H1 (cell line): Measurements from ENCODE around the gene RFX3. TPM values are rescaled to one million over a fixed set of nuclear protein-coding genes. Genes with fewer than 3 reads are reported as not detected.

Experiments
- CTCF ChIA-PET: fragments of 300-600 bp; sonication (Branson Sonifier 250); formaldehyde crosslinking; loops from one replicate; lab custom pipeline; 2021; ENCODE audit not compliant: partially characterized antibody; lab: Charles Lee
- POLR2A ChIA-PET: fragments of 300-600 bp; sonication (Branson Sonifier 250); formaldehyde crosslinking; loops from one replicate; lab custom pipeline; 2021; ENCODE audit warnings: inconsistent platforms; ENCODE audit not compliant: partially characterized antibody; lab: Charles Lee
- DNase-seq, 2 experiments: peaks; one replicate each; pipeline versions ENCODE4 v3.0.0 to v3.0.0-alpha.2; 2010 to 2022; ENCODE audit warnings: low spot score in 2 of 2, low read depth in 1 of 2, mixed read lengths in 1 of 2
- FAIRE-seq: peaks from 2 replicates; lab custom pipeline; 2011; peaks lifted over from hg19 to GRCh38; lab: Jason Lieb, UNC
- H2AFZ ChIP-seq: 2 replicates; pipeline ENCODE4 v1.8.1; 2012; ENCODE audit warnings: low read length, inconsistent platforms
- H2AK5ac ChIP-seq: 2 replicates; pipeline ENCODE4 v1.6.1; 2013; ENCODE audit warnings: low read depth, low read length
- H2BK120ac ChIP-seq: replicated peaks from 2 replicates; pipeline ENCODE3; 2013; ENCODE audit warnings: low read depth, low read length, inconsistent platforms
- H2BK12ac ChIP-seq: 2 replicates; pipeline ENCODE4 v1.6.1; 2013; ENCODE audit warnings: low read depth, low read length
- H2BK15ac ChIP-seq: 2 replicates; pipeline ENCODE4 v1.6.1; 2013; ENCODE audit warnings: low read length
- H2BK20ac ChIP-seq: 2 replicates; pipeline ENCODE4 v1.6.1; 2013; ENCODE audit warnings: low read length
- H2BK5ac ChIP-seq: 2 replicates; pipeline ENCODE4 v1.6.1; 2013; ENCODE audit warnings: low read depth, low read length
- H3K14ac ChIP-seq: 2 replicates; pipeline ENCODE4 v1.6.1; 2013; ENCODE audit warnings: inconsistent platforms; ENCODE audit not compliant: insufficient read length
- H3K18ac ChIP-seq: 2 replicates; pipeline ENCODE4 v1.6.1; 2013; ENCODE audit warnings: low read length; ENCODE audit errors: extremely low read depth
- H3K23ac ChIP-seq: 2 replicates; pipeline ENCODE4 v1.6.1; 2013; ENCODE audit warnings: inconsistent platforms; ENCODE audit not compliant: insufficient read length
- H3K23me2 ChIP-seq: 2 replicates; pipeline ENCODE4 v1.6.1; 2013; ENCODE audit warnings: low read depth, low read length
- H3K27ac ChIP-seq: 2 replicates; pipeline ENCODE4 v1.6.1; 2011; ENCODE audit warnings: low read depth, low read length, inconsistent platforms
- H3K27me3 ChIP-seq, 4 experiments: replicated peaks in 1 of 4; 1 replicate in 1 of 4; 2 replicates in 3 of 4; pipeline versions ENCODE4 v1.6.1 to v1.8.1; 2011 to 2013; ENCODE audit warnings: low read length in 3 of 4, mild to moderate bottlenecking in 3 of 4, inconsistent platforms in 2 of 4, mixed read lengths in 2 of 4, moderate library complexity in 1 of 4; ENCODE audit not compliant: control insufficient read depth in 3 of 4, insufficient read depth in 3 of 4; ENCODE audit errors: extremely low read depth in 1 of 4
- H3K36me3 ChIP-seq, 4 experiments: 2 replicates each; pipeline versions ENCODE4 v1.6.1 to v1.8.1; 2011 to 2013; ENCODE audit warnings: mild to moderate bottlenecking in 4 of 4, low read length in 3 of 4, moderate library complexity in 2 of 4, control low read depth in 1 of 4, inconsistent platforms in 1 of 4; ENCODE audit not compliant: insufficient read depth in 4 of 4, control insufficient read depth in 2 of 4
- H3K4ac ChIP-seq: replicated peaks from 2 replicates; pipeline ENCODE3; 2013; ENCODE audit warnings: low read length, low read depth, mixed read lengths, inconsistent platforms; ENCODE audit not compliant: insufficient read length
- H3K4me1 ChIP-seq, 4 experiments: replicated peaks in 1 of 4; 1 replicate in 1 of 4; 2 replicates in 3 of 4; pipeline versions ENCODE4 v1.6.1 to v1.8.1; 2011 to 2013; ENCODE audit warnings: low read length in 3 of 4, inconsistent platforms in 2 of 4, mixed read lengths in 1 of 4; ENCODE audit not compliant: insufficient read depth in 4 of 4, control insufficient read depth in 3 of 4
- H3K4me2 ChIP-seq, 2 experiments: 2 replicates each; pipeline versions ENCODE4 v1.6.1 to v1.8.1; 2011 to 2013; ENCODE audit warnings: low read depth in 2 of 2, low read length in 2 of 2, control low read depth in 1 of 2, inconsistent platforms in 1 of 2, mild to moderate bottlenecking in 1 of 2; ENCODE audit not compliant: insufficient read depth in 1 of 2
- H3K4me3 ChIP-seq, 4 experiments: fragments of 200-600, 300-600 bp in 1 of 4; sonication (generic), shearing (Covaris generic), sonication (Bioruptor Twin) in 1 of 4; 2 replicates each; pipeline versions ENCODE4 v1.5.1 to v1.8.1; 2011 to 2016; ENCODE audit warnings: low read length in 4 of 4, low read depth in 3 of 4, control low read depth in 2 of 4, inconsistent platforms in 2 of 4, mild to moderate bottlenecking in 2 of 4, mixed read lengths in 1 of 4, moderate library complexity in 1 of 4; ENCODE audit not compliant: insufficient read depth in 2 of 4; ENCODE audit errors: extremely low read depth in 1 of 4
- H3K56ac ChIP-seq: replicated peaks from 2 replicates; pipeline ENCODE3; 2013; ENCODE audit warnings: low read depth, mild to moderate bottlenecking, mixed read lengths, low read length, inconsistent platforms; ENCODE audit not compliant: insufficient read length
- H3K79me1 ChIP-seq: 2 replicates; pipeline ENCODE4 v1.6.1; 2013; ENCODE audit warnings: low read depth, low read length, control low read depth
- H3K79me2 ChIP-seq, 2 experiments: 2 replicates each; pipeline versions ENCODE4 v1.6.1 to v1.8.1; 2012 to 2013; ENCODE audit warnings: low read length in 2 of 2, mild to moderate bottlenecking in 2 of 2, inconsistent platforms in 1 of 2; ENCODE audit not compliant: insufficient read depth in 2 of 2, control insufficient read depth in 1 of 2
- H3K9ac ChIP-seq, 4 experiments: replicated peaks in 1 of 4; 1 replicate in 1 of 4; 2 replicates in 3 of 4; pipeline versions ENCODE4 v1.6.1 to v1.8.1; 2011 to 2013; ENCODE audit warnings: low read depth in 3 of 4, low read length in 3 of 4, control low read depth in 2 of 4, mild to moderate bottlenecking in 2 of 4, moderate library complexity in 2 of 4, inconsistent platforms in 1 of 4; ENCODE audit errors: extremely low read depth in 1 of 4
- H3K9me3 ChIP-seq, 2 experiments: 2 replicates each; pipeline versions ENCODE4 v1.6.1 to v1.8.1; 2012 to 2013; ENCODE audit warnings: mild to moderate bottlenecking in 2 of 2, moderate library complexity in 2 of 2, control low read depth in 1 of 2, inconsistent platforms in 1 of 2, low read depth in 1 of 2, low read length in 1 of 2, mixed read lengths in 1 of 2; ENCODE audit not compliant: insufficient read depth in 2 of 2
- H4K20me1 ChIP-seq, 2 experiments: replicated peaks in 1 of 2; 2 replicates each; pipeline versions ENCODE3 to v1.8.1; 2011 to 2013; ENCODE audit warnings: inconsistent platforms in 2 of 2, low read length in 2 of 2, mild to moderate bottlenecking in 1 of 2; ENCODE audit not compliant: insufficient read depth in 2 of 2, control insufficient read depth in 1 of 2
- H4K5ac ChIP-seq: 2 replicates; pipeline ENCODE4 v1.6.1; 2013; ENCODE audit warnings: low read length, low read depth, mixed read lengths, inconsistent platforms; ENCODE audit not compliant: insufficient read length
- H4K8ac ChIP-seq: 2 replicates; pipeline ENCODE4 v1.8.0; 2013; ENCODE audit warnings: mild to moderate bottlenecking, moderate library complexity, low read length, inconsistent platforms; ENCODE audit not compliant: insufficient read depth; ENCODE audit errors: extremely low read depth
- H4K91ac ChIP-seq: replicated peaks from 2 replicates; pipeline ENCODE3; 2013; ENCODE audit warnings: low read length, mixed read lengths, inconsistent platforms; ENCODE audit not compliant: insufficient read length
- ATF2 ChIP-seq: IDR thresholded peaks from 2 replicates; pipeline ENCODE4 v1.6.1; 2012; ENCODE audit warnings: low read length, inconsistent platforms
- BRCA1 ChIP-seq: IDR thresholded peaks from 2 replicates; pipeline ENCODE4 v1.6.1; 2012; ENCODE audit warnings: low read depth, low read length, improper control_type of control experiment
- CBX8 ChIP-seq: fragments of 300-800, 300-1000 bp; sonication (generic); IDR thresholded peaks from 2 replicates; pipeline ENCODE4 v1.7.1; 2016; ENCODE audit warnings: low read depth, low read length, borderline replicate concordance
- CREB1 ChIP-seq: IDR thresholded peaks from 2 replicates; pipeline ENCODE4 v1.6.1; 2012; ENCODE audit warnings: inconsistent platforms
- CTCF ChIP-seq, 3 experiments: IDR thresholded peaks; 1 replicate in 2 of 3; 2 replicates in 1 of 3; pipeline versions ENCODE4 v1.5.1 to v1.6.1; 2011; ENCODE audit warnings: low read length in 3 of 3, mild to moderate bottlenecking in 3 of 3, inconsistent platforms in 2 of 3, low read depth in 1 of 3, moderate library complexity in 1 of 3; ENCODE audit not compliant: insufficient read depth in 1 of 3; ENCODE audit errors: control extremely low read depth in 1 of 3
- GTF2F1 ChIP-seq: IDR thresholded peaks from 2 replicates; pipeline ENCODE4 v1.6.1; 2012; ENCODE audit warnings: low read depth, low read length, improper control_type of control experiment, borderline replicate concordance
- RNF2 ChIP-seq: fragments of 200-900, 300-1000 bp; sonication (generic); IDR thresholded peaks from 2 replicates; pipeline ENCODE4 v1.7.1; 2016; ENCODE audit warnings: borderline replicate concordance, low read depth, mild to moderate bottlenecking, antibody characterized with exemption, low read length; ENCODE audit not compliant: poor library complexity, severe bottlenecking; ENCODE audit errors: missing control alignments
- SUZ12 ChIP-seq: fragments of 200-600 bp; sonication (generic); IDR thresholded peaks from 2 replicates; pipeline ENCODE4 v1.6.1; 2012; ENCODE audit warnings: mild to moderate bottlenecking, inconsistent platforms, low read length, moderate library complexity, mixed read lengths
- WGBS, 2 experiments: shearing (Covaris generic) in 1 of 2; methylation state at CpG; one replicate each; pipeline versions ENCODE4 v1.1.6 to v1.1.7; 2013 to 2015; ENCODE audit warnings: low lambda C conversion rate in 2 of 2, mixed read lengths in 2 of 2, inconsistent platforms in 1 of 2, low coverage in 1 of 2, missing lambda C conversion rate in 1 of 2; ENCODE audit not compliant: insufficient replicate concordance in 2 of 2, insufficient coverage in 1 of 2, insufficient read length in 1 of 2; ENCODE audit errors: extremely low coverage in 1 of 2, missing lambda C conversion rate in 1 of 2; 5-methylcytosine and 5-hydroxymethylcytosine counted together
- polyA plus RNA-seq, 7 experiments: library from polyadenylated mRNA; depleted of rRNA in 3 of 7; stranded (reverse) in 5 of 7; unstranded in 2 of 7; fragments of >200 nt in 5 of 7; fragments of 200-250 nt in 2 of 7; gene quantifications; 1 replicate in 5 of 7; 2 replicates in 1 of 7; 4 replicates in 1 of 7; pipeline versions ENCODE4 v1.2.1 to v1.2.3, GENCODE V29; 2011 to 2013; ENCODE audit warnings: missing spikeins in 2 of 7, mixed read lengths in 2 of 7
- total RNA-seq: library from RNA; stranded (reverse); fragmentation: NEBNext Ultra II Directional; extraction: Animal tissue kit (Norgen Biotek cat#: 25700); gene quantifications from 2 replicates; pipeline ENCODE4 v1.2.1, GENCODE V29; 2021

The RFX3 gene
- total and polyA plus RNA-seq, 2 of the 8 experiments (the other 6 are each of a cell fraction or from before 2014, with no cell fraction given): 4.9 to 22.6 TPM

GRCh38 chr9:3541206-3541605 is 15.4 kb upstream of the RFX3 start:
- no peak overlapping the region for H3K23ac ChIP-seq

More at GRCh38 chr9:3541206-3541605, 15.4 kb upstream of the RFX3 start:
- WGBS, 2 experiments: 87% methylated on average over 1 of the region's 1 CpG; no CpG with 5 or more reads in 1 of the 2 experiments
- Histone ChIP-seq H3K14ac (no peak overlapping the region), H2BK12ac (no peak overlapping the region), H4K91ac (no peak overlapping the region), H3K36me3 (no peaks in the 10 kb centered on the region), H3K4me1 (no peaks in the 10 kb centered on the region), H3K23me2 (no peaks in the 10 kb centered on the region), H3K27ac (no peak overlapping the region), H4K20me1 (no peaks in the 10 kb centered on the region), H2BK5ac (no peak overlapping the region), H3K56ac (no peak overlapping the region), H3K9me3 (no peaks in the 10 kb centered on the region), H4K5ac (no peak overlapping the region), H3K27me3 (no peaks in the 10 kb centered on the region), H3K4me3 (no peak overlapping the region), H3K4me2 (no peak overlapping the region), H3K4ac (no peak overlapping the region), H3K79me2 (no peaks in the 10 kb centered on the region), H2BK15ac (no peak overlapping the region), H3K18ac (no peak overlapping the region), H2AFZ (no peak overlapping the region), H3K9ac (no peak overlapping the region), H2BK20ac (no peak overlapping the region), H4K8ac (no peak overlapping the region), H2AK5ac (no peak overlapping the region), H3K79me1 (no peaks in the 10 kb centered on the region), H2BK120ac (no peak overlapping the region)
- ChIA-PET POLR2A (interaction anchor here (0.9 to 4.4 kb wide), 3 partner anchors 10 to 16 kb away, joined by 3 to 16 read pairs (median 3); no protein-coding TSS in a partner anchor), CTCF (interaction anchor here (0.7 to 2.0 kb wide), 2 partner anchors 73 to 154 kb away, joined by 4 to 7 read pairs; no protein-coding TSS in a partner anchor)
- FAIRE-seq: no peak
- DNase-seq: no peak
- TF ChIP-seq SUZ12 (no peak), BRCA1 (no peak), CBX8 (no peak), GTF2F1 (no peak), RNF2 (no peak), CREB1 (no peak), ATF2 (no peak), CTCF (IDR thresholded peaks at IDR 0.05; ENCODE audit: control extremely low read depth in 1 of 3, insufficient read depth in 1 of 3, low read depth in 1 of 3, low read length in 3 of 3) (no peak)
